Measurements from ENCODE around the gene MYG1.

MYG1 gene

DNA sequence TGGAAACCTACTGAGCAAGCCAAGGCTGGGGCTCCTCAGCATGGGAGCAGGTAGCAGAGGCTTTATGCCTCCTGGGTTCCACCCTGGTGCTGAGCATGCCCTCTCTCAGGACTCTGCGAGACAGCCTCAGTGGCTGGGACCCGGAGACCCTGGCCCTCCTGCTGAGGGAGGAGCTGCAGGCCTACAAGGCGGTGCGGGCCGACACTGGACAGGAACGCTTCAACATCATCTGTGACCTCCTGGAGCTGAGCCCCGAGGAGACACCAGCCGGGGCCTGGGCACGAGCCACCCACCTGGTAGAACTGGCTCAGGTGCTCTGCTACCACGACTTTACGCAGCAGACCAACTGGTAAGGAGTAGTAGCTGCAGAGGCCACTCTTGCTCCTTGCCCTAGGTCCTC, 23.0 kb upstream of the MYG1 start:
- TF ChIP-seq, protein P1, sequence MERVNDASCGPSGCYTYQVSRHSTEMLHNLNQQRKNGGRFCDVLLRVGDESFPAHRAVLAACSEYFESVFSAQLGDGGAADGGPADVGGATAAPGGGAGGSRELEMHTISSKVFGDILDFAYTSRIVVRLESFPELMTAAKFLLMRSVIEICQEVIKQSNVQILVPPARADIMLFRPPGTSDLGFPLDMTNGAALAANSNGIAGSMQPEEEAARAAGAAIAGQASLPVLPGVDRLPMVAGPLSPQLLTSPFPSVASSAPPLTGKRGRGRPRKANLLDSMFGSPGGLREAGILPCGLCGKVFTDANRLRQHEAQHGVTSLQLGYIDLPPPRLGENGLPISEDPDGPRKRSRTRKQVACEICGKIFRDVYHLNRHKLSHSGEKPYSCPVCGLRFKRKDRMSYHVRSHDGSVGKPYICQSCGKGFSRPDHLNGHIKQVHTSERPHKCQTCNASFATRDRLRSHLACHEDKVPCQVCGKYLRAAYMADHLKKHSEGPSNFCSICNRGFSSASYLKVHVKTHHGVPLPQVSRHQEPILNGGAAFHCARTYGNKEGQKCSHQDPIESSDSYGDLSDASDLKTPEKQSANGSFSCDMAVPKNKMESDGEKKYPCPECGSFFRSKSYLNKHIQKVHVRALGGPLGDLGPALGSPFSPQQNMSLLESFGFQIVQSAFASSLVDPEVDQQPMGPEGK (CRISPR knock-in tag; IDR thresholded peaks at IDR 0.05; ENCODE audit: borderline replicate concordance) = no peak
- no peak for TF ChIP-seq RARB (CRISPR knock-in tag; IDR thresholded peaks at IDR 0.05)
- TF ChIP-seq BACH2 (CRISPR knock-in tag; IDR thresholded peaks at IDR 0.05; ENCODE audit: borderline replicate concordance) = no peak
- TF ChIP-seq OSR1 (CRISPR knock-in tag; IDR thresholded peaks at IDR 0.05) = no peak
- no peak for TF ChIP-seq ZNF8 (CRISPR knock-in tag; IDR thresholded peaks at IDR 0.05)
- TF ChIP-seq, protein P2, sequence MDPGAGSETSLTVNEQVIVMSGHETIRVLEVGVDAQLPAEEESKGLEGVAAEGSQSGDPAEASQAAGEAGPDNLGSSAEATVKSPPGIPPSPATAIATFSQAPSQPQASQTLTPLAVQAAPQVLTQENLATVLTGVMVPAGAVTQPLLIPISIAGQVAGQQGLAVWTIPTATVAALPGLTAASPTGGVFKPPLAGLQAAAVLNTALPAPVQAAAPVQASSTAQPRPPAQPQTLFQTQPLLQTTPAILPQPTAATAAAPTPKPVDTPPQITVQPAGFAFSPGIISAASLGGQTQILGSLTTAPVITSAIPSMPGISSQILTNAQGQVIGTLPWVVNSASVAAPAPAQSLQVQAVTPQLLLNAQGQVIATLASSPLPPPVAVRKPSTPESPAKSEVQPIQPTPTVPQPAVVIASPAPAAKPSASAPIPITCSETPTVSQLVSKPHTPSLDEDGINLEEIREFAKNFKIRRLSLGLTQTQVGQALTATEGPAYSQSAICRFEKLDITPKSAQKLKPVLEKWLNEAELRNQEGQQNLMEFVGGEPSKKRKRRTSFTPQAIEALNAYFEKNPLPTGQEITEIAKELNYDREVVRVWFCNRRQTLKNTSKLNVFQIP (CRISPR knock-in tag; IDR thresholded peaks at IDR 0.05; ENCODE audit: borderline replicate concordance, low read depth) = no peak
- TF ChIP-seq, protein P3, sequence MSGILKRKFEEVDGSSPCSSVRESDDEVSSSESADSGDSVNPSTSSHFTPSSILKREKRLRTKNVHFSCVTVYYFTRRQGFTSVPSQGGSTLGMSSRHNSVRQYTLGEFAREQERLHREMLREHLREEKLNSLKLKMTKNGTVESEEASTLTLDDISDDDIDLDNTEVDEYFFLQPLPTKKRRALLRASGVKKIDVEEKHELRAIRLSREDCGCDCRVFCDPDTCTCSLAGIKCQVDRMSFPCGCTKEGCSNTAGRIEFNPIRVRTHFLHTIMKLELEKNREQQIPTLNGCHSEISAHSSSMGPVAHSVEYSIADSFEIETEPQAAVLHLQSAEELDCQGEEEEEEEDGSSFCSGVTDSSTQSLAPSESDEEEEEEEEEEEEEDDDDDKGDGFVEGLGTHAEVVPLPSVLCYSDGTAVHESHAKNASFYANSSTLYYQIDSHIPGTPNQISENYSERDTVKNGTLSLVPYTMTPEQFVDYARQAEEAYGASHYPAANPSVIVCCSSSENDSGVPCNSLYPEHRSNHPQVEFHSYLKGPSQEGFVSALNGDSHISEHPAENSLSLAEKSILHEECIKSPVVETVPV (CRISPR knock-in tag; IDR thresholded peaks at IDR 0.05) = no peak
- no peak for TF ChIP-seq ZC3H10 (CRISPR knock-in tag; IDR thresholded peaks at IDR 0.05)
- TF ChIP-seq ZFP30 (CRISPR knock-in tag; IDR thresholded peaks at IDR 0.05) = no peak
- no peak for TF ChIP-seq ZNF565 (CRISPR knock-in tag; conservative IDR thresholded peaks at IDR 0.05; ENCODE audit: low read depth)
- TF ChIP-seq PPARA (CRISPR knock-in tag; IDR thresholded peaks at IDR 0.05; ENCODE audit: borderline replicate concordance) = no peak
- TF ChIP-seq ZFP3 (CRISPR knock-in tag; IDR thresholded peaks at IDR 0.05) = no peak
- TF ChIP-seq ISL1 (CRISPR knock-in tag; IDR thresholded peaks at IDR 0.05) = no peak
- no peak for TF ChIP-seq ARNTL (CRISPR knock-in tag; IDR thresholded peaks at IDR 0.05; ENCODE audit: borderline replicate concordance, low read depth)
- no peak for TF ChIP-seq CSDC2 (CRISPR knock-in tag; IDR thresholded peaks at IDR 0.05)
- no peak for TF ChIP-seq ZNF70 (CRISPR knock-in tag; IDR thresholded peaks at IDR 0.05)
- no peak for TF ChIP-seq TOX (CRISPR knock-in tag; IDR thresholded peaks at IDR 0.05; ENCODE audit: borderline replicate concordance)
- ATAC-seq = no peak

DNA sequence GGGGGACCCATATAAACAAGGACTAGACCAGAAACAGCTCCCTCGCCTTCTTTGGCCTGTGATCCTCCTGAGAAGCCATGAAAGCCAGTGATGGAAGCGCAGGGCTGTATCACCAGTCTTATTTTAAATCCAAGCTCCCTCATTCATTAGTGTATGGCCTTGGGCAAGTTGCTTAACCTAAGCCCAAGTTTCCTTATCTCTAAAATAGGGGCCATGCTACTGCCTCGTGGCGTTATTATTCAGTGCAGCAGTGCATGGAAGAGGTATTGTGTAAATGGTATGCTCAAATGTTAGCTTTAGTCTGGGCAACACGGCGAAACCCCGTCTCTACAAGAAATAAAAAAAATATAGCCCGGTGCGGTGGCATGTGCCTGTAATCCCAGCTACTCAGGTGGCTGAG, 21.5 kb upstream of the MYG1 start:
- no peak for ATAC-seq
- TF ChIP-seq ZFP30 (CRISPR knock-in tag; IDR thresholded peaks at IDR 0.05) = no peak
- TF ChIP-seq ESRRG (CRISPR knock-in tag; IDR thresholded peaks at IDR 0.05) = no peak
- TF ChIP-seq, protein P2 (CRISPR knock-in tag; IDR thresholded peaks at IDR 0.05; ENCODE audit: borderline replicate concordance, low read depth) = no peak
- TF ChIP-seq ZFP3 (CRISPR knock-in tag; IDR thresholded peaks at IDR 0.05) = no peak
- no peak for TF ChIP-seq BACH2 (CRISPR knock-in tag; IDR thresholded peaks at IDR 0.05; ENCODE audit: borderline replicate concordance)
- TF ChIP-seq ZNF70 (CRISPR knock-in tag; IDR thresholded peaks at IDR 0.05) = no peak
- TF ChIP-seq PPARA (CRISPR knock-in tag; IDR thresholded peaks at IDR 0.05; ENCODE audit: borderline replicate concordance) = no peak
- TF ChIP-seq, protein P4, sequence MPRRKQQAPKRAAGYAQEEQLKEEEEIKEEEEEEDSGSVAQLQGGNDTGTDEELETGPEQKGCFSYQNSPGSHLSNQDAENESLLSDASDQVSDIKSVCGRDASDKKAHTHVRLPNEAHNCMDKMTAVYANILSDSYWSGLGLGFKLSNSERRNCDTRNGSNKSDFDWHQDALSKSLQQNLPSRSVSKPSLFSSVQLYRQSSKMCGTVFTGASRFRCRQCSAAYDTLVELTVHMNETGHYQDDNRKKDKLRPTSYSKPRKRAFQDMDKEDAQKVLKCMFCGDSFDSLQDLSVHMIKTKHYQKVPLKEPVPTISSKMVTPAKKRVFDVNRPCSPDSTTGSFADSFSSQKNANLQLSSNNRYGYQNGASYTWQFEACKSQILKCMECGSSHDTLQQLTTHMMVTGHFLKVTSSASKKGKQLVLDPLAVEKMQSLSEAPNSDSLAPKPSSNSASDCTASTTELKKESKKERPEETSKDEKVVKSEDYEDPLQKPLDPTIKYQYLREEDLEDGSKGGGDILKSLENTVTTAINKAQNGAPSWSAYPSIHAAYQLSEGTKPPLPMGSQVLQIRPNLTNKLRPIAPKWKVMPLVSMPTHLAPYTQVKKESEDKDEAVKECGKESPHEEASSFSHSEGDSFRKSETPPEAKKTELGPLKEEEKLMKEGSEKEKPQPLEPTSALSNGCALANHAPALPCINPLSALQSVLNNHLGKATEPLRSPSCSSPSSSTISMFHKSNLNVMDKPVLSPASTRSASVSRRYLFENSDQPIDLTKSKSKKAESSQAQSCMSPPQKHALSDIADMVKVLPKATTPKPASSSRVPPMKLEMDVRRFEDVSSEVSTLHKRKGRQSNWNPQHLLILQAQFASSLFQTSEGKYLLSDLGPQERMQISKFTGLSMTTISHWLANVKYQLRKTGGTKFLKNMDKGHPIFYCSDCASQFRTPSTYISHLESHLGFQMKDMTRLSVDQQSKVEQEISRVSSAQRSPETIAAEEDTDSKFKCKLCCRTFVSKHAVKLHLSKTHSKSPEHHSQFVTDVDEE (CRISPR knock-in tag; IDR thresholded peaks at IDR 0.05) = no peak
- TF ChIP-seq OSR1 (CRISPR knock-in tag; IDR thresholded peaks at IDR 0.05) = no peak
- no peak for TF ChIP-seq ARNTL (CRISPR knock-in tag; IDR thresholded peaks at IDR 0.05; ENCODE audit: borderline replicate concordance, low read depth)
- no peak for TF ChIP-seq ZNF8 (CRISPR knock-in tag; IDR thresholded peaks at IDR 0.05)
- TF ChIP-seq, protein P1 (CRISPR knock-in tag; IDR thresholded peaks at IDR 0.05; ENCODE audit: borderline replicate concordance) = no peak
- no peak for TF ChIP-seq ZNF565 (CRISPR knock-in tag; conservative IDR thresholded peaks at IDR 0.05; ENCODE audit: low read depth)

Data from SK-N-SH treated with all-trans-retinoic acid at 6 μM for 48 hours (cell line).